Stimulated activated CD8-positive, alpha-beta memory T cell treated with anti-CD3 and anti-CD28 coated beads, Interleukin-7, amount 100 ng/mL, for 4 hours (primary cell): ENCODE data around the gene HOXD9.
A peak's percentile ranks its signal among the peaks of the same experiment; 100 is the strongest.

Source experiments
- DNase-seq, 2 donors: peaks; one replicate each; pipeline ENCODE4 v3.0.0-alpha.2; 2020; ENCODE audit warnings: low read depth in 2 of 2

Gene HOXD9

DNA sequence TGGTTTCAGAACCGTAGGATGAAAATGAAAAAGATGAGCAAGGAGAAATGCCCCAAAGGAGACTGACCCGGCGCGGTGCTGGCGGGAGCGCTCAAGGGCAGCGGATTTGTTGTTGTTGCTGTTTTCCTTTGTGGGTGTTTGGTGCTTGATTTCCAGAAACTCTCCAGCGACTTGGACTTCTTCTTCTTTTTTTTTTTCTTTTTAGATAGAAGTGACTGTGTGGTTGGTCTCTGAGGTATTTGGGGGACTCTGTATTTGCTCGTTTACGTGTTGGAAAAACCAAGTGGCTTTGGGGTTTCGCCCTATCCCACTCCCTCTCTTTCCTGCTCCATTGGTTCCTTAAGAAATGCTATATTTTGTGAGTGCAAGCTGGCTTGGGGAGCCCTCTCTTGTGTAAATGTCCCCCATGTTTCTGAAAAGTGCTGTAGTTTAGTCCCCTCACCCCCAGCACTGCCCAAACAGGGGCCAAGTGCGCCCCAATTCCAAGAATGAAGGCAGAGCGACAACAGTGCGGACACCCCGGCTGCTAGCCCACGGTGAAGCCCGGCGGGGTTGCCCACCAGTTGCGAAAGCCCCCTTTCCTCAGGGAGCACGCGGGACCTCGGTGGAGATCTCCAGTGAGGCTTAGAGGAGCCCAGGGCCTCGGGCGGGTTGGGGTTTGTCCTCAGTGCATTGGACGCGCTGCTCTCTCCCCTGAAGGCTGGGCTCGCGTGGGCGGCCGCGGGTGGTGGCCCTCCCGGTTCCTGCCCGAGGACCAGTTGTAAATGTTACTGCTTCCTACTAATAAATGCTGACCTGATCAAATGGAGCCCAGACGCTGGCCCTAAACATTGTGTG lies 1.8 kb downstream of the HOXD9 start:
- no peak for DNase-seq

DNA sequence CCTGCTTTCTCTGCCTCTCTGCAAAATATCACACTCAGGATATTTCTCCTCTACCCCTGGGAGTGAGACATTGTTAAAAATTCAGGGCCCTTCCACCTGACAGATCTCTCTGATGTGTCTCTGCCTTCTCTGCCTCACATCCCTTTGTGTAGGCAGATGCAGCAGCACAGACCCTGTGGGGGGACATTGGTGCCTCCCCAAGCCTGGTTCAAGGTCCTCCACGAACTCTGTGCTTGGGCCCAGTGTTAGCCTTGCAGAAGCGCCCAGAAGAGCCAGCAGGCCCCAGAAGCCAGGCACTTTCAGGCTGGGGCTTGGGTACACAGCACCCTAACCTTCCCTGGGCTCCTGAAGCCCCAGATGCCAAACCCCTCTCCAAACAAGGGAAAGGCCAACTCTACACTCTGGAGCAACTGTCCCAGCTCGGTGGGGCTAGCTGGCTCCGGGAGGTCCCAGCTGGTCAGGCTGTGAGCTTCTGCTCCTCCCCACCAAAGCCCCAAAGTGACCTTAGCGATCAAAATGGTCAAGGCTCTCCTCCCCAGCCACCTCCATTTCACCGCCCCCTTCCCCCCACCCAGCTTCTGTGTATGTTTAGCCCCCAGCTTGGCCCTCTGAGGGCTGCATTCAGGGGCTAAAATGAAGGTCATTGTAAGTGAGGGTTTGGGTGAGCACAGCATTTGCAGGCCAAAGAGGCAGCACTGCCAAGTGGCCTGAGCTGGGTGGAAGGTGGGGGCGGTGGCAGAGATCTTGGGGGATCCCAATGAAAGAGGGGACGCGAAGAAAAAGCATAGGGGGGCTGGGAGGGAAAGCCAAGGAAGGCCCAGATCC lies 2.6 kb downstream of the HOXD9 start:
- no peak for DNase-seq

DNA sequence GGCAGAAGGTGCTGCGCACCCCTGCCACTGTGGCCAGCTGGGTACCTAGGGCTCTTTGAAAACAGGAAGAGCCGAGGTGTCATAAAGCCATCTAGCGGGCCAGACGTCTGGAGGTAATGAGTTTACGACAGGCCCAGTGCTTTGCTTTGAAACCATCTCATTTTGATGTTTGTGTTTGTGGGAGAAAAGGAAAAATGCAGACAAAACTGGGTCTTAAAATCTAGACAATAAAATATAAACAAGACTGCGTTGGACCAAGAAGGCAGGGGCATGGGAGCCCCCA lies 3.2 kb downstream of the HOXD9 start:
- DNase-seq: no peak

DNA sequence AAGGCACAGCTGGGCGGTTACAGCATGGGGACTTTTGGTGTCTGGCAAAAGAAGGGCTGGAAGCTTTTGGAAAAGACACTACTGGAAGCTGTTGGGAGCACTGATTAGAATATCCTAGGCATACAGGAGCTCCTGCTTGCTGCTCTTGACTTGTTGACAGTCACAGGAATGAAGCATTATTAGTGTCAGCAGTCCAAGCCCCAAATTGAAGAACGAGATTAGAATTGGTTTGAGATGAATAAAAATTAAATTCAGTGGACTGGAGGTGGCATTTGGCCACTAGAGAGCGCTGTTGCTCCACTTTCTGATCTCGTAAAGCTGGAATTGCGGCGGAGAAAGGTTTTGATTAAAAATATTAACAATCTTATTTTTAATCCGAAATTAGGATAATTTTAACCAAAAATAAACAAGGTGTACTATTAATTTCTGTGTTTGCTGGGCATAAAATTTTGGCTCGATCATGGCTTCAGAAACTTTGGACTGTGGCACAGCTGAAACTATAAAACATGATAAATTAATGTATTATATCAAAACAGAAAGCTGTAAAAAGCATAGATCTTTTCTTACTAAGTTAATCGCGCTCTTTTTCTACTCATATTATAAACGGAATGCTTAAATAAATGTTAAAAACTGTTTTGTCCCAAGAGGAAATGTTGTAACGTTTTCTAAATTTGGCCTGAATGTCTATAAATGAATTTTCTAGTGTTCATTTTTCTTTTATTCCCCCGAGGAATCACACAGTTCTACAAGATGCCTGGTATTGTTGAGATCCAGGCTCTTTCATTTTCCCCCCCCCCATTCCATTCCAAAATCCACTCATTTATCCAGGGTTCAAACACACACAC lies 4.6 kb downstream of the HOXD9 start:
- peak; percentile 40 to 42 for DNase-seq

DNA sequence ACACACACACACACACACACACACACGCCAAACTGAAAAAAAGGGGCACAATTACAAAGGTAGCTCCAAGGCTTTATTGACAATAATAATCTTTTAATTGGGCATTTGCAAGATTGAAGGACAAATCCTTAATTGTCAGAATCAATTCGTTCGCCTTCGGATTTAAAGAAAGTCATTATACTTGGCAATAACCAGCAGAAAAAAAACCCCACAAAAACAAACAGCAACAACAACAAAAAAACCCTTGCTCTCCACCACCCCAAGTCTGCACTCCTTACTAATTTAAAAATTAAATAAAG lies 5.2 kb downstream of the HOXD9 start:
- no peak for DNase-seq

DNA sequence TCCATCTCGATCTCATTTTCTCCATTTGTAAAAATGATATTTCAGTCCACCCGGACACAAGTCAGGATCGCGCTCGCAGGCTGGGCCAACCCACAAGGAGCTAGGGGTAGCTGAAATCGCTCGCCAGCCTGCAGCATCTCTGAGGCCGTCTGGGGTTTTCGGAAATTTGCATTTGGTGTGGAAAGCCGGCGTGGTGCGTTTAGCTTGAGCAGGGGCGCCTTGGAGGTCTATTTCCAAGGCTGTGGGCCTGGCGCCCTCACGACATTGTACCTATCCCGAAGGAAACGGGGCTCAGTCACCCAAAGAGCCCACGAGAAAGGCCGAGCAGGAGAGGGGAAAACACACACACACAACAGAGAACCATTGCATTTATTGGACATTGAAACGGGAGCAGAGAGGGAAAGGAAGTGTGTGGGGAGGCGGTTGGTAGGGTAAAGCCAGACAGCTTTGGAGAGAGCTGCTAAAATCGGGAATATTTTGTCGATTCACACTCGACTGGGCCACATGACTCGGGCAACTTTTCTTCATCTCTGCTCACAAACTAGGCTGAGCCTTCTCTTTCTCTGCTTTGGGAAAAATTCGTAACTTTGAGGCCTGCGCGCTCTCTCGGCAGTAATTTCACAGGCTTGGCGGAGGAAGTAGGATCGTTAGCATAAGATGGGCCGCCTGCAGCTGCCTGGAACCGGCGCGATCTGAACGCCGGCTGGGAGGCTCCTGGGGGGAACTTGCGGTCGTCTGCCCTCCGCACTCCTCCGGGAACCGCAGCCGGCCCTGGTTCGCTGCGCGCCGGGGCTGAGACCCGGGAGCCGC lies 5.9 kb downstream of the HOXD9 start:
- DNase-seq: no peak

DNA sequence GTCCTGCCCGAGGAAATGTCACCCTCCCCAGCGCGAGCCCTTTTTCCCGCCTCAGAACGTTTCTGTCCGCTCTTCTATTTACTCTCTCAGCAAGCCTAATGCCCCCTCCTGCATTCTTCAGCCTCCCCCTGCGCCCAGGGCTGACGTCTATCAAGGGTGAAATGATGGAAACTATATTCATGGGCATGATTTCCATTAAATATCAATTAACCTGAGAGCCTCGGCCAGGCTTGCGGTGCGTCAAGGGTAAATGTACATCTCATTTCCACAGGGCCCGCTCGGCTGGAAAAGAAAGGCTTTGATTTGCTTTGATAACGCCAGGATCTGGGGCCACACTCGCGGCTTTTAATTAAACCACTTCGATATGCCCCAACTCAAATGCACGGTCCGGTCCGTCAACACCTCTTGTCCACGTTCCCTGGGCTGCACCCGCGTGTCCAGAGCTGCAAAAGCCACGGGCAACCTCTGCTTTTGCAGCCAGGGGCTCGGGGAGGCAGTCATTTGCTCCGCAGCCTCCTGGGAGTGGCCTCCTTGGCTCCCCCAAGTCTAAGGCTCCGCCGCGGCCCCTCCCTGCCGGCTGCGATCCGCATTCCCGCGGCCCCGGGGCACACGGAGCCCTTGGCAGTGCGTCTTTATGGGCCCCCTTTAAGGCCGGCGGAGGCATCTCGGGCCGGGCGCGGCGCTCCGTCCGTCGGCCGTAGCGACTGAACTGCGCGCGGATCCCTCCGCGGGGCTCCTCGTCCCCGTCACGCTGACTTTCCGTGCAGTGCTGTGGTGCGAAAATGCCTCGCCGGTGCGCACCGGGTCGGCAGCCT lies 6.7 kb downstream of the HOXD9 start, which contains the start of gene HOXD8:
Gene HOXD8, plus strand, starts transcription at position 724 of the 815 bp plus-strand sequence. CDS start 662 bp downstream, outside the sequence.
- peak in 1 of 2 donors; percentile 19 for DNase-seq

DNA sequence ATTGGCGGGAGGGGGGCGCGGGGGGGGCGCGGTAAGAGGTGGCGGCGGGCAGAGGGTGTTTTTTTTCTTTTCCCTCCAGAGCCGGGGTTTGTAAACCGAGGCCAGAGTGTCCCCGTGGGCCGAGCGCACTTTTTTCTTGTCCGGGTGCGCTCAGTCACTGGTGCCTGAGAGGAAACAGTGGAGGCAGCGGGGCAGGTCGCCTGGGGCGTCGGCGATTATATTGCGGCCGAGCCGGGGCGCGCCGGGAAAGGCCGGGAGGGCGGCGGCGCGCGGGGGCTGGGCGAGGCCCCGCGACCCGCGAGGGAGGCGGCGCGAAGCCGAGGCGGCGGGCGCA lies 7.3 kb downstream of the HOXD9 start:
- no peak for DNase-seq

DNA sequence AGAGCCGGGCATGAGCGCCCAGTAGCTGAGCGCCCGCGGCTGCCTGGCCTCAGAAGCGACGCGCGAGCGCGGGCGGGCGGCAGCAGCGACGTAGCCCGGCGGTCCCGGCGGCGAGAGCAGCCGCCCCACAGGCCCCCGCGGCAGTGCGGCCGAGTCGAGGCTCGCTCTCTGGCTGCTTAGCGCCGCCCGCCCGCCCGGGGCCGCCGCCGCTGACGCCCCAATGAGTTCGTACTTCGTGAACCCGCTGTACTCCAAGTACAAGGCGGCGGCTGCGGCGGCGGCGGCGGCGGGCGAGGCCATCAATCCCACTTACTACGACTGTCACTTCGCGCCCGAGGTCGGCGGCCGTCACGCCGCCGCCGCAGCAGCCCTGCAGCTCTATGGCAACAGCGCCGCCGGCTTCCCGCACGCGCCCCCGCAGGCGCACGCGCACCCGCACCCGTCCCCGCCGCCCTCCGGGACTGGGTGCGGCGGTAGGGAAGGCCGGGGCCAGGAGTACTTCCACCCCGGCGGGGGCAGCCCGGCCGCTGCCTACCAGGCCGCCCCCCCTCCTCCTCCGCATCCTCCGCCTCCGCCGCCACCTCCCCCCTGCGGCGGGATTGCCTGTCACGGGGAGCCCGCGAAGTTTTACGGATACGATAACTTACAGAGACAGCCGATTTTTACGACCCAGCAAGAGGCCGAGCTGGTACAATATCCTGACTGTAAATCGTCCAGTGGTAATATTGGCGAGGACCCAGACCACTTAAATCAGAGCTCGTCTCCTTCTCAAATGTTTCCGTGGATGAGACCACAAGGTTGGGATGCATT lies 7.8 kb downstream of the HOXD9 start:
- peak in 1 of 2 donors; percentile 17 for DNase-seq

DNA sequence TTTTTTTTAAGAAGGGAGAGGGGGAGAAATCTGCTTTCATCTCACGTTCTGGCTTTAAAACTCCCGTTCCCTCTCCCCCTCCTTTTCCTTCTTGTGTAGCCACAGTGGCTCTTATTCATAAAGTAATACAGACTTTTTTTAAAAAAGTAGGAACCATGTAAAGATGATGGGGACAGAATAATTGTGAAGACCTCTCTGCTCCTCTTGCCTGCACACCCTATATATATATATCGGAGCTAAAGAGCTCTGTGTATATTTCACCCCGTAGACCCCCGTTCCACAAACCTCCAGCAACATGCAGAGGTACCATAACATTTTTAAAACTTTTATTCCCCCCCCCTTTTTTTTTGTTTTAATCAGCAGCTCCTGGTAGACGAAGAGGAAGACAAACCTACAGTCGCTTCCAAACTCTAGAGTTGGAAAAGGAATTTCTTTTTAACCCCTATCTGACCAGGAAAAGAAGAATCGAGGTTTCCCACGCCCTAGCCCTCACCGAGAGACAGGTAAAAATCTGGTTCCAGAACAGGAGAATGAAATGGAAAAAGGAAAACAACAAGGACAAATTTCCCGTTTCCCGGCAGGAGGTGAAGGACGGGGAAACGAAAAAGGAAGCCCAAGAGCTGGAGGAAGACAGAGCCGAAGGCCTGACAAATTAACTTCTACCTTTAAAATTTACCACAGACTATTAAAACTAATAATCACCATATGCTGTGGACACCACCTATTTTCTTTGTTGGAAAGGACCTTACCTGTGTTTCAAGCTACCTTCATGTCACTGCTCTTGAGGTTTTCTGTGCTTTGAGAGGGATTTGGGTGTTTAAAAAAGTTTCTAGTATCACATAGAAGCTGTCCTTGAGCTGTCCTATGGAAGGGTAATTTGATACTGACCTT lies 8.7 kb downstream of the HOXD9 start:
- no peak for DNase-seq

DNA sequence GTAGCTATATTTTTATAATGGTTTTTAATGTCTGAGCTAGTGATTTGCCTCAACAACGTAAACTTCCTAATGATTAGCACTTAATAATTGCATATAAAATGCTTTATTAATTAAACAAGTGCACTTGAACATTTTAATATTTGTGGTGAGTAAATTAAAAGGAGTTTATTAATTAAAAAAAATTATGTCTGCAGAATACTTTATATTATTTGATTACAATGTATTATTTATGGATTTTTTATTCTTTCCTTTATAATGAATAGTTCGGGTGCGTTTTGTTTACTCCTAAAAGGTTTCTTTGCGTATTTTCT lies 9.3 kb downstream of the HOXD9 start:
- no peak for DNase-seq

DNA sequence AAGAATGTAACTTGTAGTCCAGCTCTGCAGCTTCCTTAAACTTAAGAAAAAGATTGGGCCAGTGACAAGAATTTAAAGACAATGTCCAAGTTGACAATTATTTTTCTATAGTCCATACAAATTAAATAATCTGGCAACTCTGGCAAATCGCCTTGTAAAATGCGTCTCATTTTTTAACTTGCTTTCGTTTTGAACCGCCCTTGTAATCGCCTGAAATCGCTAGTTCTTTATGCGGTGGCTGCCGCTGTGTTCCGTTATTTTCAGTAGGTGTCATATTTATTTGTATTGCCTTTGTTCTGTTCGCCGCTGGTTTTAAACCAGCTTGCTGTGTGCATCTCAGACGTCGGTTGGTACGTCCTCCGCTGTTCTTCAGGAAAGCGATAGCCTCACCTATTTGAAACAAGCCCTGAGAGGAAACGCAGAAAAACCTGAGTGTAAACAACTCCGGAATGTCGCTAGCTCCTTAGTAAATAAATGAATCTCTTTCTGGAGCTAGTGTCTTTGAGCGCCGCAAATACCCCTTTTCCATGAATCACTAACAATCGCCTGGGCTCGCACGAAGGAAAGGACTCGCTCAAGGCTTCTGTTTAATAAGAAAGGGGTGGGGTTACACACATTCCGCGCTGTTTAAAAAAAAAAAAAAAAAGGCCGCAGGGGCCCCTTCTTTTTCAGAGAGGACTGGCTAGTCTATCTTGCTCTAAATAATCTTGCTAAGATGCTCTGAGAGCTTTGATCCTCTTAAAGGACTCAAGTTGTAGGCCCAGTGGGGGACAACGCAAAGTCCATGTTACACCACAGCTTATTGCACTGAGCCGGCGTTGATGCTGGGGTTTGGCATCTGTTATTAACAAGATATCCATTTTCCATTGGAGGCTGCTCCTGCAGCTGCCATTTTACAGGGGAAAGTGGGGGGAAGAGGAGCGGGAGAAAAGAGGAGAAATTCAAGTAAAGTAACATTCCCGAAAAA lies 10.0 kb downstream of the HOXD9 start:
- DNase-seq: no peak

DNA sequence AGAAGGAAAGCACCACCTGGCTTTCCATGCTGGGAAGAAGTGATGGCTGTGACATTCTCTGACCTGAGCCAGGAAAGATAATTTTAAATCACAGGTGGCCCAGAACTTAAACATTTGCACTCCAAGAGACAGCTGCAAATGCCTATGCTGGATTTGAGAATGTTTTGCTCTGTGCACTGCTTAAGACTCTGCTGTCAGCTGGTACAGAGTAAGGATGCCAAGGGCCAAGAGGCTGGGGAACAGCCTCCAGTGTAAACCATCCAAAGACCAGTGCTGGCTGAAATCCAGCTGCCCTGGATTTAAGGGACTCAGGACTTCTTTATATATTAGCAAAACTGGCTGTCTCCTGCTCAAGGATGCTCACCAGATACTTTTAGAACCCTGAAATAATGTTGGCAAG lies 10.9 kb downstream of the HOXD9 start:
- no peak for DNase-seq

DNA sequence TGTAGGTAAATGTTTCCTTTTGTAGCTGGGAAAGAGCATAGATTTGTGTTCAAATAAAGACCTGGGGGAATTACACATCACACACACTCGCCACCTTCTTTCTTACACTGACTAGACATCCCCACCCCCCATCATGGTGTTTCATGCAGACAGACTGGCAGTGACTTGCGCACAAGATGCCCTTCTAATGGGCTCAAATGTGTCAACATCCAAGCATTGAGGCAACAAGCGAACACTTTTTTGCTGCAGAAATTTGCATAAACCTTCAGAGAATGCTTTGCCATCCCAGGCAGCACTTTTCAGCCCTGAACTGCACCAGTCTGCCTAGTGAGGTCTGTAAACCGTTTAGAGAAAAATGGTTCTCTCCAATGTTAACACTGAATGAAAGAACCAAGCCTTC lies 11.5 kb downstream of the HOXD9 start:
- no peak for DNase-seq

DNA sequence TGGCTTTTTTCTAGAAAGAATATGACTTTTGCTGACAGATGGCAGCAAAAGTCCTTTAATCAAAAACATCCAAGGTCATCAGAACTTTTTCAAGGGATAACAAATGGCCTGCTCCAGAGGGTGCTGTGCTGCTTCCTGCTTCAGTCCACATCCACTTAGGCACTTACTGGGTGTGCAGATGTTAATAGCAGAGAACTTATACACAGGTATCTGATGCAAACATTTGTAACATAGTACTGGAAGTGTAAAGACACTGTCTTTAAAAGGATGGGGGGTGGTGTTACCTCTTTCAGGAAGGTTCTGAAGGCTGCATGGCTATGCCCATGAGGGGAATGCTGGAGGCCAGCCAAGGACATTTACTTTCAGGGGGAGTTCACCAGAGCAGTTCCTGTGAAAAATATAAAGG lies 12.5 kb downstream of the HOXD9 start:
- DNase-seq: no peak

DNA sequence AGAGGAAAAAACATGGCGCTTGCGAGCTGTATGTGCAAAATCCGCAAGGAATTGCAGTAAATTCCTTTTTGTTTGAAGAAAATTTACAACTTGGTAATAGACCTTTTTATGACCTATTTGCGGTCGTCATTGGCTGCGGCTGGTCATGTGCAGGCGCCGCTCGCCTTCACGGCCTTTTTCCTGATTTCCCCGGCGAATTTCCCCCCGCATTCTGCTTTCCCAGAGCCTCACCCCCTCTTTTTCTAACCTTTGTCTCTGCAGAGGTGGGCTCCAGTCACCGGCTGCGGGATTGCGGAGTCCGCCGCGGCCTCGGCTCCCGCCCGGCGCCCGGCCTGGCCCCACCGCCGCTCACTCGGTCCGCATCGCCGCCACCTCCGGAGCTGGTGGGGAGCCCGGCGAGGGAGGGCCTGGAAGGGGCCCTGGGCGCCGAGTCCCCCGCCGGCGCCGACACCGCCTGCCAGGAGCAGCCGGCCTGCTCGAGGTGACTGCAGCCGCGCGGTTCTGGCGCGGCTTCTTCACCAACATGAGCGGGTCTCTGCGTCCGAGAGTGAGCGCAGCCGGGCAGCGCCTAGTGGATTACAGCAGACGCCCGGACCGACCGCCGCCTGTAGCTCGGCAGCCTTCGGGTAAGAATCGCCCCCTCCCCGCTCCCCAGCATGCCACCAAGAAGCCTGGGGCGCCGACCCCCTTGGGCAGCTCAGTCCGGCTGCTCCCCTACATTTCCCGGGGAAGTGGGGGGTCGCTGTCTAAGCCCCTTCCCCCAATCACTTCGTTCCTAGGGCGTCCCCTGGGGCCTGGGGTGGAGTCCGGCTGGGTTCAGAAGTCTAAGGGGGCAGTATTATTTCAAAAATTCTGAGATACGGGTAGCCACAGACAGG lies 14.1 kb downstream of the HOXD9 start:
- no peak for DNase-seq

DNA sequence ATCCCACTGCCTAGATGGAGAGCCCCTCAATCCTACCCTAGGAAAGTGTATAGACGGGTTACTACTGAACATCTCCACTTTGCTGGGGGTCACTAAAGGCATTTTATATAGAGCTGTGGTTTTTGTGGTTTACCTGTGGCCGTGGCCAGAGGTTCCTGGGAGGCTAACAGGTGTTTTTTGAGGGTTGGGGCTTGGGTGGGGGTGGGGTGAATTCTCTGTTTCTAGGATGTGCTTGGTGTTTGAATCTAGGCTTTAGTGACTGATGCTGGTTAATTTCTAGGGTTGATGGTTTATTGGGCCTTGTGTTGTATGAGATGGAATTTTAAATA lies 14.7 kb downstream of the HOXD9 start:
- DNase-seq: no peak
